LNCAP (cell line): ENCODE data around the gene NOL3.

Source experiments
- TF ChIP-seq, protein P1 (sequence below): fragments of 450-650 bp; IDR thresholded peaks from 2 replicates; pipeline ENCODE4 v1.5.1; 2017; ENCODE audit warnings: mild to moderate bottlenecking

Gene NOL3

DNA sequence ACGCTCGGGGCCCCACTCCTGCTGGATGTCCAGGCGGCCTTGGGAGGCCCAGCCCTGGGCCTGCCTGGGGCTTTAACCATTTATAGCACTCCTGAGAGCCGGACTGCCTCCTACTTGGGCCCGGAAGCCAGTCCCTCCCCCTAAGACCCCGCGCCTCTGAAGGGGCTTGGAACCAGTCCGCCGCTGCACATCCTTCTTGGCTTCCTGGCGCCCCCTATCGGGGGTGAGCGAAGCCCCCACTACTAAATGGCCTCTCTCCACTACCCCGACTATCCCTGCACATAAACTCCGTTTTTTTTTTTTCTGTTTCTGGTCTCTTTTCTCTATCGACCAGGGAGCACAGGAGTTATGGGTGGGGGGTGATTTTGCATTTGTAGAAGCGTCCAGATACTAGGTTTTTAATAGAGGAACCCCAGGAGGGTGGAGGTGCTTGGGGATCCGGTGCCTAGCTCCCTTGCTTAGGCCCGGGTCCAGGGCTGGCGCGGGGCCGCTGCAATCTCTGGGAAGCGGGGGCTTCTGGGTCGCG lies 633 bp upstream of the NOL3 start:
- TF ChIP-seq, protein P1, sequence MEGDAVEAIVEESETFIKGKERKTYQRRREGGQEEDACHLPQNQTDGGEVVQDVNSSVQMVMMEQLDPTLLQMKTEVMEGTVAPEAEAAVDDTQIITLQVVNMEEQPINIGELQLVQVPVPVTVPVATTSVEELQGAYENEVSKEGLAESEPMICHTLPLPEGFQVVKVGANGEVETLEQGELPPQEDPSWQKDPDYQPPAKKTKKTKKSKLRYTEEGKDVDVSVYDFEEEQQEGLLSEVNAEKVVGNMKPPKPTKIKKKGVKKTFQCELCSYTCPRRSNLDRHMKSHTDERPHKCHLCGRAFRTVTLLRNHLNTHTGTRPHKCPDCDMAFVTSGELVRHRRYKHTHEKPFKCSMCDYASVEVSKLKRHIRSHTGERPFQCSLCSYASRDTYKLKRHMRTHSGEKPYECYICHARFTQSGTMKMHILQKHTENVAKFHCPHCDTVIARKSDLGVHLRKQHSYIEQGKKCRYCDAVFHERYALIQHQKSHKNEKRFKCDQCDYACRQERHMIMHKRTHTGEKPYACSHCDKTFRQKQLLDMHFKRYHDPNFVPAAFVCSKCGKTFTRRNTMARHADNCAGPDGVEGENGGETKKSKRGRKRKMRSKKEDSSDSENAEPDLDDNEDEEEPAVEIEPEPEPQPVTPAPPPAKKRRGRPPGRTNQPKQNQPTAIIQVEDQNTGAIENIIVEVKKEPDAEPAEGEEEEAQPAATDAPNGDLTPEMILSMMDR = peak; percentile 31; the same call in 1 of the 2 replicates

DNA sequence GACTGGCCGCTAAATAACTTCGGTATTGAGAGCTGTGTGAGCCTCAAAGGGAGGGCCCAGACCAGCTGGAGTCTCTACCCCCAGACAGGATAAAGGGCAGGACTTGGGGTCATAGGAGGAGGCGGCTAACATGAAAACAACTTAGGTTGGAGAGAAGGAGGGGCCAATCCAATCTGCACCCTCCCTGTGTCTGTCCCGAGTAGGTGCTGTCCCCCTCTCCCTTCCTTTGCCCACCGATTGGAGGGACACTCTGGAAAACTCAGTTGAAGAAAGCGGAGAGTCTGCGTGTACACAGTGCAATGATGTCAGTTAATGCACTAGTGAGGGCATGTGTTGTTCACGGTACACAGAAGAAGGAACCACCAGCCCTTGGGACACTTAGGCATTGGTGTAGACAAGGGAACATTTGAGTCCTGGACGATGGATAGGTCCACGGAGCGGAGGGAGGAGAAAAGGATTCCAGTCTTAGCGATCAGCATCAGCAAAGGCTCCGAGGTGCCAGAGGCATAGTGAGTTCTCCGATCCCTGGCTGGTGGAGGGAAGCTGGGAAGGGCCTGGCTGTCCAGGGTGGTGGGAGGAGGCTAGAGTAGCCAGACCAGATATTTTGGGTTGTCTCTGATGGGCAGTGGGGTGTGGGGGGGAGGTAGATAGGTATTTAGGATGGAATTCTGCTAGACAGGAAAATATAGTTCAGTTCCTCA lies 761 bp downstream of the NOL3 start:
- TF ChIP-seq, protein P1 = no peak

DNA sequence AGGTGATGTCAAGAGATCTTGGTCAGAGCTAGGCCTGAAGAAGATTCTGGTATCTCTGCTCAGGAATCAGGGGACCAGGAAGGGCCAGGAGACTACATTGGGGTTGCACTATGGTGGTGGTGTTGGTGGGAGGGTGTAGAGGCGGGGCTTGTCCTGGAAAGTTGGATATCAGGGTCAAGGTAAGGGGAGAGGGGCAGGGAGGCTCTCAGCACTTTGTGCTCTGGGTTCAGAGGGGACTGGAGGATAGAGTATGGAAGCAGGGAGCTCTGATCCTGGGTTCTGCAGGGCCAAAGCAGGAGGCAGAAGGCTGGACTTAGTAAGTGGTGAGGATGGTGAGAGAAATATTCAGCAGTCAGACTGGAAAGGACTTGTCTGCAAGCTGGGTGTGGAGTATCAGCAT lies 3.0 kb downstream of the NOL3 start:
- TF ChIP-seq, protein P1 = no peak

DNA sequence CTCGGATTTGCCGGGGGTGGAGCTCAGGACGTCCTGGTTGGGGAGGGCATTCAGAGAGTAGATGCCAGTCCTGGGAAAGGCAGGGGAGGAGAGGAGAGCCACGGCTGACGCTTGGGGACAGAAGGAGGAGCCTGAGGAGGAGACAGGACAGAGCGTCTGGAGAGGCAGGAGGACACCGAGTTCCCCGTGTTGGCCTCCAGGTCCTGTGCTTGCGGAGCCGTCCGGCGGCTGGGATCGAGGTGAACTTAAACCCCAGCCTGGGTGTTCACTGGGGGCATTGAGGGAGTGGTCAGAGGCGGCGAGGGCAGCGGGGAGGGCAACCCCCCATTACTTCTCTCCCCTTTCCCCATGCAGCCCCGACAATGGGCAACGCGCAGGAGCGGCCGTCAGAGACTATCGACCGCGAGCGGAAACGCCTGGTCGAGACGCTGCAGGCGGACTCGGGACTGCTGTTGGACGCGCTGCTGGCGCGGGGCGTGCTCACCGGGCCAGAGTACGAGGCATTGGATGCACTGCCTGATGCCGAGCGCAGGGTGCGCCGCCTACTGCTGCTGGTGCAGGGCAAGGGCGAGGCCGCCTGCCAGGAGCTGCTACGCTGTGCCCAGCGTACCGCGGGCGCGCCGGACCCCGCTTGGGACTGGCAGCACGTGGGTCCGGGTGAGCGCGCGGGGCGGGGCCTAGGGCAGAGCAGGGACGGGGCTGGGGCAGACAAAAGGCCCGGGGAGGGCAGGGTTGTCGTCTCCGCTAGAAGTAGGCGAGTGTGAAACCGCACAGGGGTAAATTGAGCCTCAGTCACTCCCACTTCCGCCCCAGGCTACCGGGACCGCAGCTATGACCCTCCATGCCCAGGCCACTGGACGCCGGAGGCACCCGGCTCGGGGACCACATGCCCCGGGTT lies 3.7 kb downstream of the NOL3 start:
- TF ChIP-seq, protein P1 = peak; percentile 37; the same call in 1 of the 2 replicates

DNA sequence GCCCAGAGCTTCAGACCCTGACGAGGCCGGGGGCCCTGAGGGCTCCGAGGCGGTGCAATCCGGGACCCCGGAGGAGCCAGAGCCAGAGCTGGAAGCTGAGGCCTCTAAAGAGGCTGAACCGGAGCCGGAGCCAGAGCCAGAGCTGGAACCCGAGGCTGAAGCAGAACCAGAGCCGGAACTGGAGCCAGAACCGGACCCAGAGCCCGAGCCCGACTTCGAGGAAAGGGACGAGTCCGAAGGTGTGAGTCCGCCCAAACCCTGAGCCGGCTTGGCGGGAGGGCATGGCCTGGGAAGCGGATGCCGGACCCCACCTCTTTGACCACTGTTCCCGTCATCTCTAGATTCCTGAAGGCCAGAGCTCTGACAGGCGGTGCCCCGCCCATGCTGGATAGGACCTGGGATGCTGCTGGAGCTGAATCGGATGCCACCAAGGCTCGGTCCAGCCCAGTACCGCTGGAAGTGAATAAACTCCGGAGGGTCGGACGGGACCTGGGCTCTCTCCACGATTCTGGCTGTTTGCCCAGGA lies 4.4 kb downstream of the NOL3 start:
- TF ChIP-seq, protein P1 = no peak

DNA sequence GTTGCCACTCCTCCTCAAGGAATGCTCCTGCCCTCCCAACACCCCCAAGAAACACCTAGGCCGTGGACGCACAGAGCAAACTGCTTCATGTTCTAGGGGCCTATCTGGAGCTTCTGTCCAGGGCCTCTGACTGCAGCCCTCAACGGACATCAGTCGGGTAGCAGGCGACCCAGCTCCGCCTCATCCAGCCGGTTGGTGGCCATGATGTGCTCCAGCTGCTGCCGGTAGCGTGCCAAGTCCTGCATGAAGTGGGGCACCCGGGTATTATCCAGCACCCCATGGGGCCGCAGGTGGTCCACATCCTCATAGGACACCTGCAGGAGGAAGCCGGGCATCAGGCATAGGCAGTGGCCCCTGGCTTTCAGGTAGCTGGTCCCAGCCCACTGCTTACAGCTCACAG lies 6.3 kb downstream of the NOL3 start:
- TF ChIP-seq, protein P1 = no peak

DNA sequence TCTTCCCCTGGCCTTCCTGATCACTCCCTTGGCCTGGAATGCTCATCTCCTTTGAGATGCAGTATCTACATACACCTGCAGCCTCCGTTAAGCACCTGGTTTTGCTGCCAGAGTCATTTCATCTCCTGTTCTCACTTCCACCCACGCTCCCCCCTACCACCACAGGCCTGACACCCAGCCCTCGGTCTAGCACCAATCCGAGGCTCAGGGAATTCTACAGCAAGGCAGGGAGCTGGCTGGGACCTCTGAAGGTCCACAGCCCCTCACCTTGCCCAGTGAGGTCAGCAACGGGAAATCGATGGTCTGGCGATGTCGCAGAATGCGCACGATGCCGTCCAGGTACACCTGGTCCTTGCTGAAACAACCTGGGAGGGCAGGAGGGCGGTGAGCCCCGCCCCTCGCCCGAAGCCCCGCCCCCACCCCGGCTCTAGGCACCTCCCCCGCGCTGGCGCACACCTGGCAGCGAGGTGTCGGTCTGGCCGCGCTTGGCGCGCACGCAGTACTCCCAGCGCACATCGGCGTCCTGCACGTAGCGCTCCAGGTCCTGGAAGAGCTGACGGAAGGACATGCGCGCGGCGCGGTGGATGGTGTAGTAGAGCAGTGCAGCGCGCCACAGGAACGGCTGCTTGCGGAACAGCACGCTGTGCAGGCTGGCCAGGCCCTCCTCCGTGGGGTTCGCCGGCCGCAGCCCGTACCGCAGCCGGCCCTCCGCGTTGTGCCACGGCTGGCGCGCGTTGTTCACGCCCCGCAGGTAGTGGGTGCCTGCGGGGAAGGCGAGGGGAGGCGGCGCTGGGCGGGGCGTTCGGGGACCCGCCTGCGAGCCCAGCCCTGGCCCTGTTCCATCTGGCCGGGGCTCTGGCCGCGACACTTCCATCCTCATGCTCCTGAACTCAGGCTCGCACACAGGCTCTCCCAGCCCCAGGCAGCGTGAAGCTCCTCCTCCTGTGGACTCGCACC lies 7.7 kb downstream of the NOL3 start:
- TF ChIP-seq, protein P1 = no peak
